ENCODE results near the gene DEF6. TPM values are rescaled to one million over a fixed set of nuclear protein-coding genes. Genes with fewer than 3 reads are reported as not detected.
A peak's percentile ranks its signal among the peaks of the same experiment; 100 is the strongest.

Gene DEF6
- total RNA-seq, result 0.25 and 0.26 TPM in 2 replicates

GRCh38 chr6:35297601-35298481, at the start of gene DEF6:
TSS of gene DEF6 (plus strand) at chr6:35297818. CDS start at chr6:35297857, 39 bp downstream.
- DNase-seq (ENCODE audit: low read depth, low spot score), result peak; percentile 36

GRCh38 chr6:35248300-35248699, 49.3 kb upstream of the DEF6 start:
- no peak for DNase-seq (ENCODE audit: low read depth, low spot score)

- no peak for DNase-seq (ENCODE audit: low read depth, low spot score)
These were observed 48.7 kb upstream of the DEF6 start for GRCh38 chr6:35248965-35249364.

- no peak for DNase-seq (ENCODE audit: low read depth, low spot score)
These were observed 45.7 kb upstream of the DEF6 start for GRCh38 chr6:35251949-35252348.

- DNase-seq (ENCODE audit: low read depth, low spot score), result no peak
These were observed 44.4 kb upstream of the DEF6 start for GRCh38 chr6:35253249-35253648.

GRCh38 chr6:35258336-35258735, 39.3 kb upstream of the DEF6 start:
- DNase-seq (ENCODE audit: low read depth, low spot score), result no peak

GRCh38 chr6:35258858-35259193, 38.8 kb upstream of the DEF6 start:
- no peak for DNase-seq (ENCODE audit: low read depth, low spot score)

GRCh38 chr6:35259194-35259947, 38.2 kb upstream of the DEF6 start, which contains the start of gene ZNF76:
TSS of gene ZNF76 (plus strand) at chr6:35259735. CDS start at chr6:35281152, 21,417 bp downstream.
- DNase-seq (ENCODE audit: low read depth, low spot score), result peak; percentile 69

- no peak for DNase-seq (ENCODE audit: low read depth, low spot score)
These were observed 37.5 kb upstream of the DEF6 start for GRCh38 chr6:35259948-35260590.

GRCh38 chr6:35260591-35261570, 36.7 kb upstream of the DEF6 start:
- no peak for DNase-seq (ENCODE audit: low read depth, low spot score)

- no peak for DNase-seq (ENCODE audit: low read depth, low spot score)
These were observed 35.0 kb upstream of the DEF6 start for GRCh38 chr6:35262596-35262995.

GRCh38 chr6:35264550-35265274, 32.9 kb upstream of the DEF6 start:
- DNase-seq (ENCODE audit: low read depth, low spot score), result no peak

GRCh38 chr6:35265523-35265922, 32.1 kb upstream of the DEF6 start:
- no peak for DNase-seq (ENCODE audit: low read depth, low spot score)

- DNase-seq (ENCODE audit: low read depth, low spot score), result no peak
These were observed 30.2 kb upstream of the DEF6 start for GRCh38 chr6:35267446-35267845.

GRCh38 chr6:35267897-35268296, 29.7 kb upstream of the DEF6 start:
- DNase-seq (ENCODE audit: low read depth, low spot score), result no peak

GRCh38 chr6:35272005-35272404, 25.6 kb upstream of the DEF6 start:
- no peak for DNase-seq (ENCODE audit: low read depth, low spot score)

GRCh38 chr6:35273822-35274559, 23.6 kb upstream of the DEF6 start:
- DNase-seq (ENCODE audit: low read depth, low spot score), result no peak

GRCh38 chr6:35275744-35276260, 21.8 kb upstream of the DEF6 start:
- no peak for DNase-seq (ENCODE audit: low read depth, low spot score)

- DNase-seq (ENCODE audit: low read depth, low spot score), result no peak
These were observed 18.9 kb upstream of the DEF6 start for GRCh38 chr6:35278708-35279107.
